ENCODE measurements around the gene HRC. TPM values are rescaled to one million over a fixed set of nuclear protein-coding genes. Genes with fewer than 3 reads are reported as not detected.

The HRC gene
- total RNA-seq, 4 donors from 2014 or later: 0.49 to 3.8 (median 1.7) TPM

GRCh38 chr19:49119411-49120324, 35.5 kb downstream of the HRC start, which contains the start of gene PPFIA3:
PPFIA3 (plus strand) TSS chr19:49119544; CDS start chr19:49127874, 8,330 bp downstream.
- TF ChIP-seq CTCF (IDR thresholded peaks at IDR 0.05; ENCODE audit: low read depth): no peak

- no peak for TF ChIP-seq CTCF (IDR thresholded peaks at IDR 0.05; ENCODE audit: low read depth)
These were observed 36.4 kb downstream of the HRC start, which contains the start of gene C19orf73 for GRCh38 chr19:49118565-49119410. C19orf73 (minus strand) TSS chr19:49119143; CDS start chr19:49119022, 121 bp downstream.

- no peak for TF ChIP-seq CTCF (IDR thresholded peaks at IDR 0.05; ENCODE audit: low read depth)
These were observed 37.3 kb downstream of the HRC start for GRCh38 chr19:49117677-49118564.

GRCh38 chr19:49116544-49116943, 38.7 kb downstream of the HRC start:
- no peak for TF ChIP-seq CTCF (IDR thresholded peaks at IDR 0.05; ENCODE audit: low read depth)

- TF ChIP-seq CTCF (IDR thresholded peaks at IDR 0.05; ENCODE audit: low read depth): no peak
These were observed 40.4 kb downstream of the HRC start for GRCh38 chr19:49114630-49115363.
